ENCODE results near the gene CALB2. TPM values are rescaled to one million over a fixed set of nuclear protein-coding genes. Genes with fewer than 3 reads are reported as not detected.

The CALB2 gene
- total and polyA plus RNA-seq, 4 donors: 16.6 to 44.1 (median 40.7) TPM

DNA sequence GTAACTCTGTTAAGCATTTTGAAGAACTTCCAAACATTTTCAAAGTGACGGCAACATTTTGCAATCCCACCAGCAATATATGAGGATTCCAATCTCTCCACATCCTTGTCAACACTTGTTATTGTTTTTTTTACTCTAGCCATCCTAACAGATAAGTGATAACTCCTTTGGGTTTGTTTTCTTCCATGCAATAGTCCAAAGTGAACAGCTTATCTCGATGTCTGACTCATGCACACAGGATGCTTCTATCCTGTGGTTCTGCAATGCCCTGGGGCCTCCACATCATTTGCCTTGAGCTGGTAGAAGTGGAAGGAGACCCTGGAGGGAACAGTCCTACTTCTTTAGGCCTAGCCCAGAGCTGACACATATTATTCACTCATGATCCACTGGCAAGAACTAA, 70.4 kb downstream of the CALB2 start:
- no peak overlapping the region for H3K27ac ChIP-seq (ENCODE audit: low read depth, low read length)
- peaks cover 3% of the 10 kb centered on the region for H3K4me1 ChIP-seq (ENCODE audit: control insufficient read depth, insufficient read depth, low read length)
- 100% methylated on average over 2 of the region's 2 CpGs for WGBS (ENCODE audit: insufficient coverage)
- H3K36me3 ChIP-seq (ENCODE audit: control insufficient read depth, insufficient read depth, low read length): no peaks in the 10 kb centered on the region
- H3K27me3 ChIP-seq (ENCODE audit: control insufficient read depth, insufficient read depth, low read length): peaks cover 23% of the 10 kb centered on the region
- no peak for DNase-seq (ENCODE audit: low read depth in 4 of 6, low spot score in 6 of 6)
- no peak overlapping the region for H3K4me3 ChIP-seq (ENCODE audit: low read depth, low read length)
- no peaks in the 10 kb centered on the region for H3K9me3 ChIP-seq (ENCODE audit: control insufficient read depth, insufficient read depth, low read length)

DNA sequence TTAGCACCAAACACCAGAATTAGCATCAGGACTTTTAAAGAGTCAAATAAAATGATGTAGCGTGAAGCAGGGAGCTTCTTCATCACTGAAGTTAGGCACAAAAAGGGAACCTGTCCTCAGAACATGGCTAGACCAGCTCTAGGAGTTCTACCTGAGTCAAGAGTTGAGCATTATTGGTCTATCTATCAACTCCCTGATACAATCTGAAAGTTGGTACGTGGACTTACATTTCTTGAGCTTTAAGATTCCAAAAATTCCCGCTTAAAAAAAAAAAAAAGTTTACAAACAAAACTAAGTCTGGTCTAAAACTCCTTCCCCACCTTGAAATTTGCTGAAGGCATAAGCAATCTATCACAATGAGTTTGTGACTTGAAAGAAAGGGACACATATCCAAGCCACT, 71.1 kb downstream of the CALB2 start:
- Histone ChIP-seq H3K36me3 (ENCODE audit: control insufficient read depth, insufficient read depth, low read length) (no peaks in the 10 kb centered on the region), H3K4me1 (ENCODE audit: control insufficient read depth, insufficient read depth, low read length) (peaks cover 3% of the 10 kb centered on the region), H3K9me3 (ENCODE audit: control insufficient read depth, insufficient read depth, low read length) (no peaks in the 10 kb centered on the region), H3K4me3 (ENCODE audit: low read depth, low read length) (no peak overlapping the region), H3K27me3 (ENCODE audit: control insufficient read depth, insufficient read depth, low read length) (peaks cover 23% of the 10 kb centered on the region), H3K27ac (ENCODE audit: low read depth, low read length) (no peak overlapping the region)
- DNase-seq (ENCODE audit: low read depth in 4 of 6, low spot score in 6 of 6): no peak
- WGBS (ENCODE audit: insufficient coverage): no CpG with 5 or more reads among the region's 3 CpGs

GRCh38 chr16:71430744-71431143, 72.2 kb downstream of the CALB2 start:
- no peaks in the 10 kb centered on the region for H3K36me3 ChIP-seq (ENCODE audit: control insufficient read depth, insufficient read depth, low read length)
- H3K4me3 ChIP-seq (ENCODE audit: low read depth, low read length): no peak overlapping the region
- 88% methylated on average over 1 of the region's 6 CpGs for WGBS (ENCODE audit: insufficient coverage)
- H3K27me3 ChIP-seq (ENCODE audit: control insufficient read depth, insufficient read depth, low read length): peaks cover 18% of the 10 kb centered on the region
- no peak for DNase-seq (ENCODE audit: low read depth in 4 of 6, low spot score in 6 of 6)
- peaks cover 3% of the 10 kb centered on the region for H3K4me1 ChIP-seq (ENCODE audit: control insufficient read depth, insufficient read depth, low read length)
- no peaks in the 10 kb centered on the region for H3K9me3 ChIP-seq (ENCODE audit: control insufficient read depth, insufficient read depth, low read length)
- H3K27ac ChIP-seq (ENCODE audit: low read depth, low read length): no peak overlapping the region

- no peak for DNase-seq (ENCODE audit: low read depth in 4 of 6, low spot score in 6 of 6)
- no peak overlapping the region for H3K4me3 ChIP-seq (ENCODE audit: low read depth, low read length)
- H3K36me3 ChIP-seq (ENCODE audit: control insufficient read depth, insufficient read depth, low read length): no peaks in the 10 kb centered on the region
- H3K9me3 ChIP-seq (ENCODE audit: control insufficient read depth, insufficient read depth, low read length): no peaks in the 10 kb centered on the region
- peaks cover 3% of the 10 kb centered on the region for H3K4me1 ChIP-seq (ENCODE audit: control insufficient read depth, insufficient read depth, low read length)
- WGBS (ENCODE audit: insufficient coverage): 89% methylated on average over 13 of the region's 14 CpGs
- peaks cover 14% of the 10 kb centered on the region for H3K27me3 ChIP-seq (ENCODE audit: control insufficient read depth, insufficient read depth, low read length)
- no peak overlapping the region for H3K27ac ChIP-seq (ENCODE audit: low read depth, low read length)
Measured at GRCh38 chr16:71431176-71431575, 72.7 kb downstream of the CALB2 start.

DNA sequence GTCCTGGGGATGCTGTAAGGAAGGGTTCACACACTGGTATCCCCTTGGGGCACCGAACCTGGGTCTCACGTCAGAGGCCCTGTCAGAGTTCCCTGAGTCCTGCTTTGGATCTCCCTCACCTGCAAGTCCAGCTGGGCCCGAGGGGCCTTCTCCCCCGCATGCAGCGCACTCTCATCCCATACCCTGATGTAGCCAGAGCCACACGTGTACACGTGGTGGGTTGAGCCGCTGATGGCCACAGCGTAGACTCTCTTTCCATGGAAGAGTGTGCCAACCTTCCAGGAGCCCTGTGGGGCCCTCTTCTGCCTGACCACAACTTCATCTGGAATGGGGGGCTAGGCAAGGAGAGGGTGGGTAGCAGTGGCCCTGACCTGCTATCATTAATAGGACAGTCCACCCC, 73.5 kb downstream of the CALB2 start:
- H3K36me3 ChIP-seq (ENCODE audit: control insufficient read depth, insufficient read depth, low read length): no peaks in the 10 kb centered on the region
- H3K4me1 ChIP-seq (ENCODE audit: control insufficient read depth, insufficient read depth, low read length): no peaks in the 10 kb centered on the region
- no peak overlapping the region for H3K4me3 ChIP-seq (ENCODE audit: low read depth, low read length)
- no peak overlapping the region for H3K27ac ChIP-seq (ENCODE audit: low read depth, low read length)
- 91% methylated on average over 8 of the region's 9 CpGs for WGBS (ENCODE audit: insufficient coverage)
- H3K9me3 ChIP-seq (ENCODE audit: control insufficient read depth, insufficient read depth, low read length): no peaks in the 10 kb centered on the region
- H3K27me3 ChIP-seq (ENCODE audit: control insufficient read depth, insufficient read depth, low read length): peaks cover 5% of the 10 kb centered on the region
- no peak for DNase-seq (ENCODE audit: low read depth in 4 of 6, low spot score in 6 of 6)

- 79% methylated on average over 6 of the region's 6 CpGs for WGBS (ENCODE audit: insufficient coverage)
- DNase-seq (ENCODE audit: low read depth in 4 of 6, low spot score in 6 of 6): no peak
- Histone ChIP-seq H3K4me3 (ENCODE audit: low read depth, low read length) (no peak overlapping the region), H3K9me3 (ENCODE audit: control insufficient read depth, insufficient read depth, low read length) (no peaks in the 10 kb centered on the region), H3K4me1 (ENCODE audit: control insufficient read depth, insufficient read depth, low read length) (no peaks in the 10 kb centered on the region), H3K27ac (ENCODE audit: low read depth, low read length) (no peak overlapping the region), H3K36me3 (ENCODE audit: control insufficient read depth, insufficient read depth, low read length) (no peaks in the 10 kb centered on the region), H3K27me3 (ENCODE audit: control insufficient read depth, insufficient read depth, low read length) (peaks cover 2% of the 10 kb centered on the region)
Measured at GRCh38 chr16:71432906-71433305, 74.4 kb downstream of the CALB2 start.

- WGBS (ENCODE audit: insufficient coverage): 85% methylated on average over 5 of the region's 7 CpGs
- no peaks in the 10 kb centered on the region for H3K4me1 ChIP-seq (ENCODE audit: control insufficient read depth, insufficient read depth, low read length)
- H3K36me3 ChIP-seq (ENCODE audit: control insufficient read depth, insufficient read depth, low read length): no peaks in the 10 kb centered on the region
- DNase-seq (ENCODE audit: low read depth in 4 of 6, low spot score in 6 of 6): no peak
- no peaks in the 10 kb centered on the region for H3K9me3 ChIP-seq (ENCODE audit: control insufficient read depth, insufficient read depth, low read length)
- peaks cover 16% of the 10 kb centered on the region for H3K27me3 ChIP-seq (ENCODE audit: control insufficient read depth, insufficient read depth, low read length)
- no peak overlapping the region for H3K27ac ChIP-seq (ENCODE audit: low read depth, low read length)
- H3K4me3 ChIP-seq (ENCODE audit: low read depth, low read length): no peak overlapping the region
Measured at GRCh38 chr16:71436473-71436872, 78.0 kb downstream of the CALB2 start.

- no peak for DNase-seq (ENCODE audit: low read depth in 4 of 6, low spot score in 6 of 6)
- 60% methylated on average over 1 of the region's 3 CpGs for WGBS (ENCODE audit: insufficient coverage)
- Histone ChIP-seq H3K4me3 (ENCODE audit: low read depth, low read length) (no peak overlapping the region), H3K27ac (ENCODE audit: low read depth, low read length) (no peak overlapping the region), H3K36me3 (ENCODE audit: control insufficient read depth, insufficient read depth, low read length) (no peaks in the 10 kb centered on the region), H3K9me3 (ENCODE audit: control insufficient read depth, insufficient read depth, low read length) (peaks cover 1% of the 10 kb centered on the region), H3K4me1 (ENCODE audit: control insufficient read depth, insufficient read depth, low read length) (no peaks in the 10 kb centered on the region), H3K27me3 (ENCODE audit: control insufficient read depth, insufficient read depth, low read length) (peaks cover 21% of the 10 kb centered on the region)
Measured at GRCh38 chr16:71439523-71439922, 81.0 kb downstream of the CALB2 start.

Other genes with a start within 250 kb of the CALB2 start
- 10 to 100 TPM; 14.6 to 29.6 TPM for gene HYDIN, start 128.0 kb upstream of the CALB2 start, total RNA-seq
- 10 to 100 TPM; 15.2 to 17.2 TPM for gene HYDIN, start 128.0 kb upstream of the CALB2 start, polyA plus RNA-seq (ENCODE audit: insufficient read length in 2 of 2)
- 10 to 100 TPM; 30.0 to 36.3 TPM for gene CMTR2, start 69.3 kb upstream of the CALB2 start, total RNA-seq
- gene CMTR2, start 69.3 kb upstream of the CALB2 start, polyA plus RNA-seq (ENCODE audit: insufficient read length in 2 of 2): 10 to 100 TPM; 21.1 to 21.2 TPM
- gene TLE7, start 83.3 kb downstream of the CALB2 start, total RNA-seq: not detected
- not detected for gene TLE7, start 83.3 kb downstream of the CALB2 start, polyA plus RNA-seq (ENCODE audit: insufficient read length in 2 of 2)
- 10 to 100 TPM; 14.5 to 17.6 TPM for gene ZNF23, start 103.5 kb downstream of the CALB2 start, total RNA-seq
- gene ZNF23, start 103.5 kb downstream of the CALB2 start, polyA plus RNA-seq (ENCODE audit: insufficient read length in 2 of 2): 10 to 100 TPM; 23.6 to 28.9 TPM
- gene ZNF19, start 130.6 kb downstream of the CALB2 start, total RNA-seq: 10 to 100 TPM in 1 of 2 donors, 1 to 10 TPM in 1; 7.4 to 14.1 TPM
- 10 to 100 TPM; 12.0 to 14.8 TPM for gene ZNF19, start 130.6 kb downstream of the CALB2 start, polyA plus RNA-seq (ENCODE audit: insufficient read length in 2 of 2)
- under 1 TPM; 0.44 to 0.50 TPM for gene CHST4, start 167.7 kb downstream of the CALB2 start, total RNA-seq
- gene CHST4, start 167.7 kb downstream of the CALB2 start, polyA plus RNA-seq (ENCODE audit: insufficient read length in 2 of 2): under 1 TPM; 0.25 to 0.27 TPM
- under 1 TPM; 0.10 to 0.22 TPM for gene TAT, start 218.4 kb downstream of the CALB2 start, total RNA-seq
- gene TAT, start 218.4 kb downstream of the CALB2 start, polyA plus RNA-seq (ENCODE audit: insufficient read length in 2 of 2): under 1 TPM; 0.10 to 0.26 TPM

Data from spinal cord (tissue), 10 donors.